MM.1S (cell line): ENCODE results near the gene SRSF8.

Experiments used
- DNase-seq: peaks from one replicate; pipeline ENCODE4 v3.0.0-alpha.2; 2015
- H2AFZ ChIP-seq: fragments of 300-600 bp; sonication (generic); 2 replicates; pipeline ENCODE4 v1.6.0; 2016; ENCODE audit warnings: antibody characterized with exemption, low read length
- H3F3A ChIP-seq: fragments of 300-600 bp; sonication (generic); 2 replicates; pipeline ENCODE4 v1.6.1; 2016; ENCODE audit warnings: mild to moderate bottlenecking, antibody characterized with exemption, low read length, moderate library complexity, mixed read lengths; ENCODE audit not compliant: insufficient read depth
- H3K27ac ChIP-seq: fragments of 300-600 bp; sonication (generic); 2 replicates; pipeline ENCODE4 v1.5.1; 2016; ENCODE audit warnings: mild to moderate bottlenecking, low read length
- H3K27me3 ChIP-seq: fragments of 300-600 bp; sonication (generic); replicated peaks from 2 replicates; pipeline ENCODE4 v1.6.0; 2016; ENCODE audit warnings: low read length; ENCODE audit not compliant: insufficient read depth
- H3K36me3 ChIP-seq: fragments of 300-600 bp; sonication (generic); replicated peaks from 2 replicates; pipeline ENCODE4 v1.6.1; 2016; ENCODE audit warnings: mild to moderate bottlenecking, low read length, mixed read lengths; ENCODE audit not compliant: insufficient read depth
- H3K4me1 ChIP-seq: fragments of 300-600 bp; sonication (generic); 2 replicates; pipeline ENCODE4 v1.6.1; 2016; ENCODE audit warnings: low read length, mixed read lengths
- H3K4me2 ChIP-seq: fragments of 300-600 bp; sonication (generic); 2 replicates; pipeline ENCODE4 v1.6.0; 2016; ENCODE audit warnings: low read depth, low read length
- H3K4me3 ChIP-seq: fragments of 300-600 bp; sonication (generic); 2 replicates; pipeline ENCODE4 v1.5.1; 2016; ENCODE audit warnings: low read length, mixed read lengths
- H3K79me2 ChIP-seq: fragments of 300-600 bp; sonication (generic); 2 replicates; pipeline ENCODE4 v1.6.1; 2016; ENCODE audit warnings: mixed run types, low read length, mixed read lengths
- H3K9ac ChIP-seq: fragments of 300-600 bp; sonication (generic); 2 replicates; pipeline ENCODE4 v1.6.1; 2016; ENCODE audit warnings: low read length, mixed read lengths
- H3K9me2 ChIP-seq: fragments of 300-600 bp; sonication (generic); replicated peaks from 2 replicates; pipeline ENCODE4 v1.6.1; 2016; ENCODE audit warnings: mild to moderate bottlenecking, low read length, mixed read lengths; ENCODE audit not compliant: insufficient read depth
- H3K9me3 ChIP-seq: fragments of 300-600 bp; sonication (generic); replicated peaks from 2 replicates; pipeline ENCODE4 v1.6.1; 2016; ENCODE audit warnings: mild to moderate bottlenecking, low read length, mixed read lengths; ENCODE audit not compliant: insufficient read depth
- H4K20me1 ChIP-seq: fragments of 300-600 bp; sonication (generic); 2 replicates; pipeline ENCODE4 v1.6.1; 2016; ENCODE audit warnings: mild to moderate bottlenecking, low read length, moderate library complexity, mixed read lengths; ENCODE audit not compliant: insufficient read depth
- CTCF ChIP-seq: fragments of 300-600 bp; sonication (generic); IDR thresholded peaks from 2 replicates; pipeline ENCODE4 v1.5.1; 2016; ENCODE audit warnings: antibody characterized with exemption, low read length, mixed read lengths
- EZH2 ChIP-seq: fragments of 300-600 bp; sonication (generic); optimal IDR thresholded peaks from 2 replicates; pipeline ENCODE3; 2017; ENCODE audit warnings: low read depth, mild to moderate bottlenecking, antibody characterized with exemption, low read length, mixed read lengths
- EZH2phosphoT487 ChIP-seq: fragments of 300-600 bp; sonication (generic); IDR thresholded peaks from 2 replicates; pipeline ENCODE4 v1.6.1; 2018; ENCODE audit warnings: antibody characterized with exemption, low read length

The SRSF8 gene

GRCh38 chr11:95098826-95099225 lies 32.1 kb downstream of the SRSF8 start:
- H3K4me3 ChIP-seq: no peak overlapping the region
- H3K27ac ChIP-seq: no peak overlapping the region
- DNase-seq: no peak
- H3K36me3 ChIP-seq: no peaks in the 10 kb centered on the region
- H3K79me2 ChIP-seq: no peaks in the 10 kb centered on the region
- H3K4me2 ChIP-seq: no peak overlapping the region
- H3K9me2 ChIP-seq: no peaks in the 10 kb centered on the region
- no peaks in the 10 kb centered on the region; the same call in 1 of the 2 replicates for H4K20me1 ChIP-seq
- 0 out of 2 replicates have a peak, but pooled peaks cover 3% of the 10 kb centered on the region for H3K27me3 ChIP-seq
- peaks cover 5% of the 10 kb centered on the region; the same call in 1 of the 2 replicates for H3K4me1 ChIP-seq
- no peak overlapping the region for H2AFZ ChIP-seq
- no peaks in the 10 kb centered on the region for H3F3A ChIP-seq
- no peaks in the 10 kb centered on the region for H3K9me3 ChIP-seq
- H3K9ac ChIP-seq: no peak overlapping the region
- TF ChIP-seq EZH2phosphoT487: no peak
- TF ChIP-seq CTCF: no peak
- no peak for TF ChIP-seq EZH2

GRCh38 chr11:95100191-95100648 lies 33.5 kb downstream of the SRSF8 start:
- H2AFZ ChIP-seq: no peak overlapping the region
- no peak for DNase-seq
- no peaks in the 10 kb centered on the region for H3F3A ChIP-seq
- H3K4me3 ChIP-seq: no peak overlapping the region
- no peak overlapping the region for H3K4me2 ChIP-seq
- no peaks in the 10 kb centered on the region; the same call in 1 of the 2 replicates for H4K20me1 ChIP-seq
- H3K36me3 ChIP-seq: no peaks in the 10 kb centered on the region
- TF ChIP-seq EZH2phosphoT487 (no peak), EZH2 (no peak), CTCF (no peak)
- no peaks in the 10 kb centered on the region for H3K79me2 ChIP-seq
- no peaks in the 10 kb centered on the region for H3K9me2 ChIP-seq
- peaks cover 5% of the 10 kb centered on the region; the same call in 1 of the 2 replicates for H3K4me1 ChIP-seq
- H3K9ac ChIP-seq: no peak overlapping the region
- H3K27me3 ChIP-seq: no peaks in the 10 kb centered on the region
- H3K27ac ChIP-seq: no peak overlapping the region
- H3K9me3 ChIP-seq: no peaks in the 10 kb centered on the region

GRCh38 chr11:95100856-95101507 lies 34.3 kb downstream of the SRSF8 start:
- H2AFZ ChIP-seq: no peak overlapping the region
- H3K4me3 ChIP-seq: no peak overlapping the region
- H3K9me2 ChIP-seq: no peaks in the 10 kb centered on the region
- H3K4me1 ChIP-seq: peaks cover under 1% of the 10 kb centered on the region; the same call in 1 of the 2 replicates
- no peak overlapping the region for H3K4me2 ChIP-seq
- H4K20me1 ChIP-seq: no peaks in the 10 kb centered on the region; the same call in 1 of the 2 replicates
- H3K9ac ChIP-seq: no peak overlapping the region
- DNase-seq: no peak
- H3K27me3 ChIP-seq: no peaks in the 10 kb centered on the region
- no peak overlapping the region for H3K27ac ChIP-seq
- H3K36me3 ChIP-seq: no peaks in the 10 kb centered on the region
- H3K9me3 ChIP-seq: no peaks in the 10 kb centered on the region
- H3K79me2 ChIP-seq: no peaks in the 10 kb centered on the region
- TF ChIP-seq EZH2 (no peak), CTCF (no peak), EZH2phosphoT487 (no peak)
- no peaks in the 10 kb centered on the region for H3F3A ChIP-seq
